Measurements from ENCODE around the gene MAD1L1. TPM values are rescaled to one million over a fixed set of nuclear protein-coding genes. Genes with fewer than 3 reads are reported as not detected.

Gene MAD1L1
- total RNA-seq, 2 donors from 2014 or later: 18.9 to 24.9 TPM

- ATAC-seq: no peak
- no peak for DNase-seq
- intact Hi-C loops (cut with DNase I): no loop called here
These were observed 337.7 kb downstream of the MAD1L1 start for GRCh38 chr7:1894906-1895663.

GRCh38 chr7:1894313-1894900 is 338.3 kb downstream of the MAD1L1 start:
- intact Hi-C loops (cut with DNase I): no loop called here
- ATAC-seq (no peak), DNase-seq (no peak)

GRCh38 chr7:1893451-1893850 is 339.3 kb downstream of the MAD1L1 start:
- intact Hi-C loops (cut with DNase I): no loop called here
- no peak for DNase-seq
- ATAC-seq: no peak

- intact Hi-C loops (cut with DNase I): no loop called here
- DNase-seq (no peak), ATAC-seq (no peak)
These were observed 339.7 kb downstream of the MAD1L1 start for GRCh38 chr7:1893036-1893435.

GRCh38 chr7:1892011-1892965 is 340.5 kb downstream of the MAD1L1 start:
- intact Hi-C loops (cut with DNase I): no loop called here
- no peak for ATAC-seq
- DNase-seq: no peak

- DNase-seq: no peak
- no peak for ATAC-seq
- intact Hi-C loops (cut with DNase I): no loop called here
These were observed 342.2 kb downstream of the MAD1L1 start for GRCh38 chr7:1890289-1891235.

GRCh38 chr7:1889556-1890181 is 343.1 kb downstream of the MAD1L1 start:
- ATAC-seq: no peak
- intact Hi-C loops (cut with DNase I): no loop called here
- DNase-seq: no peak

- DNase-seq (no peak), ATAC-seq (no peak)
- intact Hi-C loops (cut with DNase I): no loop called here
These were observed 343.7 kb downstream of the MAD1L1 start for GRCh38 chr7:1889091-1889490.

GRCh38 chr7:1888425-1888824 is 344.3 kb downstream of the MAD1L1 start:
- DNase-seq: no peak
- intact Hi-C loops (cut with DNase I): no loop called here
- no peak for ATAC-seq

GRCh38 chr7:1887251-1887650 is 345.5 kb downstream of the MAD1L1 start:
- intact Hi-C loops (cut with DNase I): no loop called here
- ATAC-seq: no peak
- DNase-seq: no peak

GRCh38 chr7:1886361-1887064 is 346.2 kb downstream of the MAD1L1 start:
- no peak for DNase-seq
- peak; percentile 53 to 63 for ATAC-seq
- intact Hi-C loops (cut with DNase I): no loop called here

- intact Hi-C loops (cut with DNase I): no loop called here
These were observed 347.1 kb downstream of the MAD1L1 start for GRCh38 chr7:1885465-1886226.

GRCh38 chr7:1884583-1885350 is 348.0 kb downstream of the MAD1L1 start:
- no peak for DNase-seq
- intact Hi-C loops (cut with DNase I): no loop called here
- ATAC-seq: no peak

More at GRCh38 chr7:1885465-1886226, 347.1 kb downstream of the MAD1L1 start:
- no peak for DNase-seq
- peak in 1 of 2 donors; percentile 3 for ATAC-seq

GRCh38 chr7:1883834-1884582 is 348.7 kb downstream of the MAD1L1 start:
- no peak for ATAC-seq
- intact Hi-C loops (cut with DNase I): no loop called here
- no peak for DNase-seq

- intact Hi-C loops (cut with DNase I): no loop called here
- DNase-seq: no peak
- peak in 1 of 2 donors; percentile 70 for ATAC-seq
These were observed 349.5 kb downstream of the MAD1L1 start for GRCh38 chr7:1883031-1883761.
